ENCODE results near the gene SPRR1A.

SPRR1A gene

GRCh38 chr1:152983743-152984142 lies at the start of gene SPRR1A:
TSS of gene SPRR1A (plus strand) at chr1:152984081. CDS start at chr1:152985231, 1,150 bp downstream.
- Histone ChIP-seq H3K36me3 (ENCODE audit: control insufficient read depth in 2 of 2, insufficient read depth in 1 of 2, low read length in 2 of 2) (no peaks in the 10 kb centered on the region), H3K4me1 (ENCODE audit: control insufficient read depth, insufficient read depth, low read length) (no peaks in the 10 kb centered on the region), H3K4me3 (ENCODE audit: low read depth, low read length) (no peak within 1 kb of the TSS), H3K27ac (ENCODE audit: extremely low read depth, low read depth, low read length) (no peak within 1 kb of the TSS), H3K9me3 (ENCODE audit: control insufficient read depth, insufficient read depth, low read depth, low read length) (no peaks in the 10 kb centered on the region)
- ChIA-PET POLR2A (no interaction called here), CTCF (interaction anchor here (1.0 kb wide), 1 partner anchor 112 kb away, joined by 3 read pairs; no protein-coding TSS in a partner anchor)
- no peak for TF ChIP-seq ZBTB10 (tag by site-specific recombination; IDR thresholded peaks at IDR 0.05)
- no peak for TF ChIP-seq ZNF184 (tag by site-specific recombination; IDR thresholded peaks at IDR 0.05)
- TF ChIP-seq ZNF791 (tag by site-specific recombination; IDR thresholded peaks at IDR 0.05), result no peak
- no peak for TF ChIP-seq ZNF677 (tag by site-specific recombination; IDR thresholded peaks at IDR 0.05)
- TF ChIP-seq ZNF114 (tag by site-specific recombination; IDR thresholded peaks at IDR 0.05), result no peak
- TF ChIP-seq KLF7 (tag by site-specific recombination; IDR thresholded peaks at IDR 0.05; ENCODE audit: borderline replicate concordance), result no peak
- no peak for TF ChIP-seq ZNF133 (tag by site-specific recombination; IDR thresholded peaks at IDR 0.05)
- no peak for TF ChIP-seq ZBTB6 (tag by site-specific recombination; IDR thresholded peaks at IDR 0.05)
- TF ChIP-seq ZNF302 (tag by site-specific recombination; IDR thresholded peaks at IDR 0.05; ENCODE audit: low read depth), result no peak
- TF ChIP-seq ZNF37A (tag by site-specific recombination; IDR thresholded peaks at IDR 0.05), result no peak
- no peak for TF ChIP-seq ZNF580 (tag by site-specific recombination; IDR thresholded peaks at IDR 0.05)
- no peak for TF ChIP-seq ZNF174 (tag by site-specific recombination; IDR thresholded peaks at IDR 0.05)

GRCh38 chr1:152940614-152941013 lies 43.3 kb upstream of the SPRR1A start:
- ChIA-PET CTCF (no interaction called here), POLR2A (no interaction called here)
- Histone ChIP-seq H3K4me3 (ENCODE audit: low read depth, low read length) (no peak overlapping the region), H3K27ac (ENCODE audit: extremely low read depth, low read depth, low read length) (no peak overlapping the region), H3K9me3 (ENCODE audit: control insufficient read depth, insufficient read depth, low read depth, low read length) (no peaks in the 10 kb centered on the region), H3K4me1 (ENCODE audit: control insufficient read depth, insufficient read depth, low read length) (no peaks in the 10 kb centered on the region), H3K36me3 (ENCODE audit: control insufficient read depth in 2 of 2, insufficient read depth in 1 of 2, low read length in 2 of 2) (no peaks in the 10 kb centered on the region)
- TF ChIP-seq ZNF302 (tag by site-specific recombination; IDR thresholded peaks at IDR 0.05; ENCODE audit: low read depth) (no peak), FEZF1 (tag by site-specific recombination; IDR thresholded peaks at IDR 0.05) (no peak), ZNF311 (tag by site-specific recombination; IDR thresholded peaks at IDR 0.05; ENCODE audit: borderline replicate concordance) (no peak), ZBTB7A (tag by site-specific recombination; IDR thresholded peaks at IDR 0.05; ENCODE audit: low read depth) (no peak), WT1 (tag by site-specific recombination; IDR thresholded peaks at IDR 0.05) (no peak), ZNF521 (tag by site-specific recombination; IDR thresholded peaks at IDR 0.05) (no peak), ZFP37 (tag by site-specific recombination; IDR thresholded peaks at IDR 0.05) (no peak), ZNF404 (tag by site-specific recombination; IDR thresholded peaks at IDR 0.05) (no peak), ZIC2 (tag by site-specific recombination; IDR thresholded peaks at IDR 0.05) (no peak), ZNF621 (tag by site-specific recombination; IDR thresholded peaks at IDR 0.05) (no peak), ZNF19 (tag by site-specific recombination; IDR thresholded peaks at IDR 0.05; ENCODE audit: low read depth) (no peak), PBX3 (CRISPR knock-in tag; IDR thresholded peaks at IDR 0.05) (no peak), ZNF239 (tag by site-specific recombination; IDR thresholded peaks at IDR 0.05) (no peak), ZNF701 (tag by site-specific recombination; IDR thresholded peaks at IDR 0.05) (no peak), ZSCAN16 (tag by site-specific recombination; IDR thresholded peaks at IDR 0.05) (no peak), ZNF549 (tag by site-specific recombination; IDR thresholded peaks at IDR 0.05) (no peak), ZNF2 (tag by site-specific recombination; IDR thresholded peaks at IDR 0.05) (no peak), ZNF555 (tag by site-specific recombination; conservative IDR thresholded peaks at IDR 0.05) (no peak), ZNF677 (tag by site-specific recombination; IDR thresholded peaks at IDR 0.05) (no peak), ZNF16 (tag by site-specific recombination; IDR thresholded peaks at IDR 0.05; ENCODE audit: low read depth) (no peak)

Data from HEK293 (cell line).